Mesendoderm (in vitro differentiated cells): ENCODE results near the gene ZNF618.

Experiments
- DNase-seq: peaks from one replicate; pipeline ENCODE4 v3.0.0; 2013
- H2AK5ac ChIP-seq: 2 replicates; pipeline ENCODE4 v1.6.1; 2013; ENCODE audit warnings: low read length, inconsistent platforms
- H2BK120ac ChIP-seq: 2 replicates; pipeline ENCODE4 v1.6.1; 2013; ENCODE audit warnings: low read depth, mild to moderate bottlenecking, low read length, moderate library complexity, mixed read lengths
- H2BK15ac ChIP-seq: replicated peaks from 2 replicates; pipeline ENCODE4 v1.6.1; 2013; ENCODE audit warnings: low read depth, mild to moderate bottlenecking, moderate library complexity
- H2BK5ac ChIP-seq: 2 replicates; pipeline ENCODE4 v1.6.1; 2013; ENCODE audit warnings: low read length, inconsistent platforms
- H3K18ac ChIP-seq: 2 replicates; pipeline ENCODE4 v1.6.1; 2013; ENCODE audit warnings: mild to moderate bottlenecking, low read length, mixed read lengths
- H3K23ac ChIP-seq: one replicate; pipeline ENCODE4 v1.6.1; 2013; ENCODE audit warnings: low read length
- H3K27ac ChIP-seq: 2 replicates; pipeline ENCODE4 v1.5.1; 2013; ENCODE audit warnings: low read depth, mild to moderate bottlenecking, inconsistent platforms, low read length, moderate library complexity
- H3K27me3 ChIP-seq: 2 replicates; pipeline ENCODE4 v1.6.1; 2013; ENCODE audit warnings: low read length, control low read depth, mild to moderate bottlenecking, inconsistent platforms; ENCODE audit not compliant: insufficient read depth, poor library complexity
- H3K36me3 ChIP-seq: 2 replicates; pipeline ENCODE4 v1.6.1; 2013; ENCODE audit warnings: low read length, inconsistent platforms; ENCODE audit not compliant: control insufficient read depth, insufficient read depth
- H3K4ac ChIP-seq: one replicate; pipeline ENCODE4 v1.6.1; 2013; ENCODE audit warnings: low read depth, mild to moderate bottlenecking, low read length, moderate library complexity
- H3K4me1 ChIP-seq: 2 replicates; pipeline ENCODE4 v1.6.1; 2013; ENCODE audit warnings: low read depth, low read length, inconsistent platforms; ENCODE audit not compliant: control insufficient read depth
- H3K4me2 ChIP-seq: 2 replicates; pipeline ENCODE4 v1.6.1; 2013; ENCODE audit warnings: low read length
- H3K4me3 ChIP-seq: 2 replicates; pipeline ENCODE4 v1.5.1; 2013; ENCODE audit warnings: mild to moderate bottlenecking, low read length
- H3K56ac ChIP-seq: one replicate; pipeline ENCODE4 v1.6.1; 2013; ENCODE audit warnings: low read length
- H3K79me1 ChIP-seq: 2 replicates; pipeline ENCODE4 v1.6.1; 2013; ENCODE audit warnings: low read length, inconsistent platforms
- H3K79me2 ChIP-seq: 2 replicates; pipeline ENCODE4 v1.6.1; 2013; ENCODE audit warnings: mild to moderate bottlenecking, low read length; ENCODE audit not compliant: control insufficient read depth, insufficient read depth
- H3K9ac ChIP-seq: 2 replicates; pipeline ENCODE4 v1.6.1; 2013; ENCODE audit warnings: low read length, inconsistent platforms
- H4K5ac ChIP-seq: one replicate; pipeline ENCODE4 v1.6.1; 2013; ENCODE audit warnings: low read length
- H4K8ac ChIP-seq: one replicate; pipeline ENCODE4 v1.6.1; 2013; ENCODE audit warnings: low read depth, mild to moderate bottlenecking, control low read depth, low read length, moderate library complexity
- WGBS: extraction: QIAGEN DNeasy Blood & Tissue Kit; methylation state at CpG from one replicate; pipeline ENCODE4 v1.1.7; 2013; ENCODE audit warnings: low lambda C conversion rate, missing lambda C conversion rate; ENCODE audit not compliant: insufficient coverage; ENCODE audit errors: extremely low coverage; 5-methylcytosine and 5-hydroxymethylcytosine counted together

The ZNF618 gene

GRCh38 chr9:113888976-113889375 is 12.9 kb downstream of the ZNF618 start:
- no peak overlapping the region for H2AK5ac ChIP-seq
- peaks cover 19% of the 10 kb centered on the region for H3K79me2 ChIP-seq
- no peak overlapping the region for H4K5ac ChIP-seq
- no peaks in the 10 kb centered on the region for H3K4me1 ChIP-seq
- no peak overlapping the region for H3K4me3 ChIP-seq
- H2BK120ac ChIP-seq: no peak overlapping the region
- H3K4me2 ChIP-seq: no peak overlapping the region
- H3K18ac ChIP-seq: no peak overlapping the region
- WGBS: no CpG with 5 or more reads among the region's 4 CpGs
- no peak overlapping the region for H3K23ac ChIP-seq
- no peak for DNase-seq
- H3K79me1 ChIP-seq: peaks cover 24% of the 10 kb centered on the region
- no peak overlapping the region for H4K8ac ChIP-seq
- H3K56ac ChIP-seq: no peak overlapping the region
- no peaks in the 10 kb centered on the region for H3K27me3 ChIP-seq
- no peaks in the 10 kb centered on the region for H3K36me3 ChIP-seq
- H2BK5ac ChIP-seq: no peak overlapping the region
- no peak overlapping the region for H3K4ac ChIP-seq
- no peak overlapping the region for H3K27ac ChIP-seq
- no peak overlapping the region for H2BK15ac ChIP-seq
- H3K9ac ChIP-seq: no peak overlapping the region

- Histone ChIP-seq H3K9ac (no peak overlapping the region), H3K79me2 (peaks cover 15% of the 10 kb centered on the region), H4K5ac (no peak overlapping the region), H3K27me3 (no peaks in the 10 kb centered on the region), H3K4me1 (no peaks in the 10 kb centered on the region), H3K23ac (no peak overlapping the region), H4K8ac (no peak overlapping the region), H3K4me2 (no peak overlapping the region), H3K56ac (no peak overlapping the region), H3K18ac (no peak overlapping the region), H3K27ac (no peak overlapping the region), H3K4ac (no peak overlapping the region), H3K36me3 (no peaks in the 10 kb centered on the region), H3K79me1 (peaks cover 20% of the 10 kb centered on the region), H2BK120ac (no peak overlapping the region), H2BK15ac (no peak overlapping the region), H3K4me3 (no peak overlapping the region), H2AK5ac (no peak overlapping the region), H2BK5ac (no peak overlapping the region)
- no CpG with 5 or more reads among the region's 2 CpGs for WGBS
- DNase-seq: no peak
These were observed 14.6 kb downstream of the ZNF618 start for GRCh38 chr9:113890704-113891103.

- WGBS: no CpG with 5 or more reads among the region's 6 CpGs
- H3K9ac ChIP-seq: no peak overlapping the region
- H4K8ac ChIP-seq: no peak overlapping the region
These were observed 16.9 kb downstream of the ZNF618 start for GRCh38 chr9:113892861-113893491.

GRCh38 chr9:113894166-113894565 is 18.1 kb downstream of the ZNF618 start:
- no peak for DNase-seq
- no peak overlapping the region for H2BK5ac ChIP-seq
- no peak overlapping the region for H3K9ac ChIP-seq
- H3K4ac ChIP-seq: no peak overlapping the region
- peaks cover 6% of the 10 kb centered on the region for H3K79me2 ChIP-seq
- H3K27ac ChIP-seq: no peak overlapping the region
- no CpG with 5 or more reads among the region's 1 CpG for WGBS
- no peak overlapping the region for H4K5ac ChIP-seq
- H2BK120ac ChIP-seq: no peak overlapping the region
- H3K18ac ChIP-seq: no peak overlapping the region
- no peak overlapping the region for H3K56ac ChIP-seq
- H3K4me2 ChIP-seq: no peak overlapping the region
- no peaks in the 10 kb centered on the region for H3K36me3 ChIP-seq
- H2BK15ac ChIP-seq: no peak overlapping the region
- H3K4me1 ChIP-seq: no peaks in the 10 kb centered on the region
- H3K23ac ChIP-seq: no peak overlapping the region
- H2AK5ac ChIP-seq: no peak overlapping the region
- H3K4me3 ChIP-seq: no peak overlapping the region
- no peak overlapping the region for H4K8ac ChIP-seq
- H3K79me1 ChIP-seq: peaks cover 10% of the 10 kb centered on the region
- no peaks in the 10 kb centered on the region for H3K27me3 ChIP-seq

More at GRCh38 chr9:113892861-113893491, 16.9 kb downstream of the ZNF618 start:
- Histone ChIP-seq H3K18ac (no peak overlapping the region), H3K4me2 (no peak overlapping the region), H3K56ac (no peak overlapping the region), H3K36me3 (no peaks in the 10 kb centered on the region), H3K79me1 (peaks cover 17% of the 10 kb centered on the region), H2BK15ac (no peak overlapping the region), H3K79me2 (peaks cover 12% of the 10 kb centered on the region), H3K4ac (no peak overlapping the region), H3K27ac (no peak overlapping the region), H3K4me3 (no peak overlapping the region), H2BK5ac (no peak overlapping the region), H2AK5ac (no peak overlapping the region), H3K27me3 (no peaks in the 10 kb centered on the region), H3K23ac (no peak overlapping the region), H3K4me1 (no peaks in the 10 kb centered on the region), H4K5ac (no peak overlapping the region), H2BK120ac (no peak overlapping the region)
- DNase-seq: no peak

- no peak overlapping the region for H2BK5ac ChIP-seq
- no peak overlapping the region for H2BK15ac ChIP-seq
- no peak overlapping the region for H4K8ac ChIP-seq
- H3K23ac ChIP-seq: no peak overlapping the region
- H3K36me3 ChIP-seq: no peaks in the 10 kb centered on the region
- no peak overlapping the region for H2AK5ac ChIP-seq
- H3K56ac ChIP-seq: no peak overlapping the region
- H2BK120ac ChIP-seq: no peak overlapping the region
- no peaks in the 10 kb centered on the region for H3K4me1 ChIP-seq
- H3K18ac ChIP-seq: no peak overlapping the region
- H3K27me3 ChIP-seq: no peaks in the 10 kb centered on the region
- H4K5ac ChIP-seq: no peak overlapping the region
- 100% methylated on average over 1 of the region's 3 CpGs for WGBS
- H3K4me3 ChIP-seq: no peak overlapping the region
- DNase-seq: no peak
- no peak overlapping the region for H3K27ac ChIP-seq
- H3K9ac ChIP-seq: no peak overlapping the region
- H3K79me1 ChIP-seq: peaks cover 4% of the 10 kb centered on the region
- H3K79me2 ChIP-seq: peaks cover 1% of the 10 kb centered on the region
- no peak overlapping the region for H3K4ac ChIP-seq
- no peak overlapping the region for H3K4me2 ChIP-seq
These were observed 19.4 kb downstream of the ZNF618 start for GRCh38 chr9:113895526-113895925.

GRCh38 chr9:113896713-113897112 is 20.6 kb downstream of the ZNF618 start:
- no peaks in the 10 kb centered on the region for H3K36me3 ChIP-seq
- no peak overlapping the region for H3K9ac ChIP-seq
- no peak overlapping the region for H4K8ac ChIP-seq
- H3K27me3 ChIP-seq: no peaks in the 10 kb centered on the region
- no peak overlapping the region for H3K18ac ChIP-seq
- DNase-seq: no peak
- H3K23ac ChIP-seq: no peak overlapping the region
- no peak overlapping the region for H3K4me2 ChIP-seq
- no peak overlapping the region for H3K56ac ChIP-seq
- peaks cover 1% of the 10 kb centered on the region for H3K79me2 ChIP-seq
- no peaks in the 10 kb centered on the region for H3K4me1 ChIP-seq
- H2BK5ac ChIP-seq: no peak overlapping the region
- H4K5ac ChIP-seq: no peak overlapping the region
- no peak overlapping the region for H2AK5ac ChIP-seq
- H3K27ac ChIP-seq: no peak overlapping the region
- H3K79me1 ChIP-seq: peaks cover 6% of the 10 kb centered on the region
- no peak overlapping the region for H3K4ac ChIP-seq
- H2BK15ac ChIP-seq: no peak overlapping the region
- no peak overlapping the region for H2BK120ac ChIP-seq
- H3K4me3 ChIP-seq: no peak overlapping the region
